ENCODE data around the gene POGZ.

- no peak for TF ChIP-seq CTCF (IDR thresholded peaks at IDR 0.05)
- TF ChIP-seq POLR2A (IDR thresholded peaks at IDR 0.05) = no peak
These were observed 34.2 kb downstream of the POGZ start for GRCh38 chr1:151425103-151425502.
